H1 (cell line): ENCODE data around the gene BPIFB3. TPM values are rescaled to one million over a fixed set of nuclear protein-coding genes. Genes with fewer than 3 reads are reported as not detected.

Experiments used
- CTCF ChIA-PET: fragments of 300-600 bp; sonication (Branson Sonifier 250); formaldehyde crosslinking; loops from one replicate; lab custom pipeline; 2021; ENCODE audit not compliant: partially characterized antibody; lab: Charles Lee
- POLR2A ChIA-PET: fragments of 300-600 bp; sonication (Branson Sonifier 250); formaldehyde crosslinking; loops from one replicate; lab custom pipeline; 2021; ENCODE audit warnings: inconsistent platforms; ENCODE audit not compliant: partially characterized antibody; lab: Charles Lee
- DNase-seq, 2 experiments: peaks; one replicate each; pipeline versions ENCODE4 v3.0.0 to v3.0.0-alpha.2; 2010 to 2022; ENCODE audit warnings: low spot score in 2 of 2, low read depth in 1 of 2, mixed read lengths in 1 of 2
- FAIRE-seq: peaks from 2 replicates; lab custom pipeline; 2011; peaks lifted over from hg19 to GRCh38; lab: Jason Lieb, UNC
- H2AFZ ChIP-seq: 2 replicates; pipeline ENCODE4 v1.8.1; 2012; ENCODE audit warnings: low read length, inconsistent platforms
- H2AK5ac ChIP-seq: 2 replicates; pipeline ENCODE4 v1.6.1; 2013; ENCODE audit warnings: low read depth, low read length
- H2BK120ac ChIP-seq: replicated peaks from 2 replicates; pipeline ENCODE3; 2013; ENCODE audit warnings: low read depth, low read length, inconsistent platforms
- H2BK12ac ChIP-seq: 2 replicates; pipeline ENCODE4 v1.6.1; 2013; ENCODE audit warnings: low read depth, low read length
- H2BK15ac ChIP-seq: 2 replicates; pipeline ENCODE4 v1.6.1; 2013; ENCODE audit warnings: low read length
- H2BK20ac ChIP-seq: 2 replicates; pipeline ENCODE4 v1.6.1; 2013; ENCODE audit warnings: low read length
- H2BK5ac ChIP-seq: 2 replicates; pipeline ENCODE4 v1.6.1; 2013; ENCODE audit warnings: low read depth, low read length
- H3K14ac ChIP-seq: 2 replicates; pipeline ENCODE4 v1.6.1; 2013; ENCODE audit warnings: inconsistent platforms; ENCODE audit not compliant: insufficient read length
- H3K18ac ChIP-seq: 2 replicates; pipeline ENCODE4 v1.6.1; 2013; ENCODE audit warnings: low read length; ENCODE audit errors: extremely low read depth
- H3K23ac ChIP-seq: 2 replicates; pipeline ENCODE4 v1.6.1; 2013; ENCODE audit warnings: inconsistent platforms; ENCODE audit not compliant: insufficient read length
- H3K23me2 ChIP-seq: 2 replicates; pipeline ENCODE4 v1.6.1; 2013; ENCODE audit warnings: low read depth, low read length
- H3K27ac ChIP-seq: 2 replicates; pipeline ENCODE4 v1.6.1; 2011; ENCODE audit warnings: low read depth, low read length, inconsistent platforms
- H3K27me3 ChIP-seq, 4 experiments: replicated peaks in 1 of 4; 1 replicate in 1 of 4; 2 replicates in 3 of 4; pipeline versions ENCODE4 v1.6.1 to v1.8.1; 2011 to 2013; ENCODE audit warnings: low read length in 3 of 4, mild to moderate bottlenecking in 3 of 4, inconsistent platforms in 2 of 4, mixed read lengths in 2 of 4, moderate library complexity in 1 of 4; ENCODE audit not compliant: control insufficient read depth in 3 of 4, insufficient read depth in 3 of 4; ENCODE audit errors: extremely low read depth in 1 of 4
- H3K36me3 ChIP-seq, 4 experiments: 2 replicates each; pipeline versions ENCODE4 v1.6.1 to v1.8.1; 2011 to 2013; ENCODE audit warnings: mild to moderate bottlenecking in 4 of 4, low read length in 3 of 4, moderate library complexity in 2 of 4, control low read depth in 1 of 4, inconsistent platforms in 1 of 4; ENCODE audit not compliant: insufficient read depth in 4 of 4, control insufficient read depth in 2 of 4
- H3K4ac ChIP-seq: replicated peaks from 2 replicates; pipeline ENCODE3; 2013; ENCODE audit warnings: low read length, low read depth, mixed read lengths, inconsistent platforms; ENCODE audit not compliant: insufficient read length
- H3K4me1 ChIP-seq, 4 experiments: replicated peaks in 1 of 4; 1 replicate in 1 of 4; 2 replicates in 3 of 4; pipeline versions ENCODE4 v1.6.1 to v1.8.1; 2011 to 2013; ENCODE audit warnings: low read length in 3 of 4, inconsistent platforms in 2 of 4, mixed read lengths in 1 of 4; ENCODE audit not compliant: insufficient read depth in 4 of 4, control insufficient read depth in 3 of 4
- H3K4me2 ChIP-seq, 2 experiments: 2 replicates each; pipeline versions ENCODE4 v1.6.1 to v1.8.1; 2011 to 2013; ENCODE audit warnings: low read depth in 2 of 2, low read length in 2 of 2, control low read depth in 1 of 2, inconsistent platforms in 1 of 2, mild to moderate bottlenecking in 1 of 2; ENCODE audit not compliant: insufficient read depth in 1 of 2
- H3K4me3 ChIP-seq, 4 experiments: fragments of 200-600, 300-600 bp in 1 of 4; sonication (generic), shearing (Covaris generic), sonication (Bioruptor Twin) in 1 of 4; 2 replicates each; pipeline versions ENCODE4 v1.5.1 to v1.8.1; 2011 to 2016; ENCODE audit warnings: low read length in 4 of 4, low read depth in 3 of 4, control low read depth in 2 of 4, inconsistent platforms in 2 of 4, mild to moderate bottlenecking in 2 of 4, mixed read lengths in 1 of 4, moderate library complexity in 1 of 4; ENCODE audit not compliant: insufficient read depth in 2 of 4; ENCODE audit errors: extremely low read depth in 1 of 4
- H3K56ac ChIP-seq: replicated peaks from 2 replicates; pipeline ENCODE3; 2013; ENCODE audit warnings: low read depth, mild to moderate bottlenecking, mixed read lengths, low read length, inconsistent platforms; ENCODE audit not compliant: insufficient read length
- H3K79me1 ChIP-seq: 2 replicates; pipeline ENCODE4 v1.6.1; 2013; ENCODE audit warnings: low read depth, low read length, control low read depth
- H3K79me2 ChIP-seq, 2 experiments: 2 replicates each; pipeline versions ENCODE4 v1.6.1 to v1.8.1; 2012 to 2013; ENCODE audit warnings: low read length in 2 of 2, mild to moderate bottlenecking in 2 of 2, inconsistent platforms in 1 of 2; ENCODE audit not compliant: insufficient read depth in 2 of 2, control insufficient read depth in 1 of 2
- H3K9ac ChIP-seq, 4 experiments: replicated peaks in 1 of 4; 1 replicate in 1 of 4; 2 replicates in 3 of 4; pipeline versions ENCODE4 v1.6.1 to v1.8.1; 2011 to 2013; ENCODE audit warnings: low read depth in 3 of 4, low read length in 3 of 4, control low read depth in 2 of 4, mild to moderate bottlenecking in 2 of 4, moderate library complexity in 2 of 4, inconsistent platforms in 1 of 4; ENCODE audit errors: extremely low read depth in 1 of 4
- H3K9me3 ChIP-seq, 2 experiments: 2 replicates each; pipeline versions ENCODE4 v1.6.1 to v1.8.1; 2012 to 2013; ENCODE audit warnings: mild to moderate bottlenecking in 2 of 2, moderate library complexity in 2 of 2, control low read depth in 1 of 2, inconsistent platforms in 1 of 2, low read depth in 1 of 2, low read length in 1 of 2, mixed read lengths in 1 of 2; ENCODE audit not compliant: insufficient read depth in 2 of 2
- H4K20me1 ChIP-seq, 2 experiments: replicated peaks in 1 of 2; 2 replicates each; pipeline versions ENCODE3 to v1.8.1; 2011 to 2013; ENCODE audit warnings: inconsistent platforms in 2 of 2, low read length in 2 of 2, mild to moderate bottlenecking in 1 of 2; ENCODE audit not compliant: insufficient read depth in 2 of 2, control insufficient read depth in 1 of 2
- H4K5ac ChIP-seq: 2 replicates; pipeline ENCODE4 v1.6.1; 2013; ENCODE audit warnings: low read length, low read depth, mixed read lengths, inconsistent platforms; ENCODE audit not compliant: insufficient read length
- H4K8ac ChIP-seq: 2 replicates; pipeline ENCODE4 v1.8.0; 2013; ENCODE audit warnings: mild to moderate bottlenecking, moderate library complexity, low read length, inconsistent platforms; ENCODE audit not compliant: insufficient read depth; ENCODE audit errors: extremely low read depth
- H4K91ac ChIP-seq: replicated peaks from 2 replicates; pipeline ENCODE3; 2013; ENCODE audit warnings: low read length, mixed read lengths, inconsistent platforms; ENCODE audit not compliant: insufficient read length
- KDM1A ChIP-seq: fragments of 200-600, 300-600 bp; sonication (generic); IDR thresholded peaks from 2 replicates; pipeline ENCODE4 v1.7.1; 2016; ENCODE audit warnings: mild to moderate bottlenecking, low read length, borderline replicate concordance
- TCF12 ChIP-seq: IDR thresholded peaks from 2 replicates; pipeline ENCODE4 v1.6.1; 2011; ENCODE audit warnings: low read depth, mild to moderate bottlenecking, low read length
- WGBS, 2 experiments: shearing (Covaris generic) in 1 of 2; methylation state at CpG; one replicate each; pipeline versions ENCODE4 v1.1.6 to v1.1.7; 2013 to 2015; ENCODE audit warnings: low lambda C conversion rate in 2 of 2, mixed read lengths in 2 of 2, inconsistent platforms in 1 of 2, low coverage in 1 of 2, missing lambda C conversion rate in 1 of 2; ENCODE audit not compliant: insufficient replicate concordance in 2 of 2, insufficient coverage in 1 of 2, insufficient read length in 1 of 2; ENCODE audit errors: extremely low coverage in 1 of 2, missing lambda C conversion rate in 1 of 2; 5-methylcytosine and 5-hydroxymethylcytosine counted together
- polyA plus RNA-seq, 7 experiments: library from polyadenylated mRNA; depleted of rRNA in 3 of 7; stranded (reverse) in 5 of 7; unstranded in 2 of 7; fragments of >200 nt in 5 of 7; fragments of 200-250 nt in 2 of 7; gene quantifications; 1 replicate in 5 of 7; 2 replicates in 1 of 7; 4 replicates in 1 of 7; pipeline versions ENCODE4 v1.2.1 to v1.2.3, GENCODE V29; 2011 to 2013; ENCODE audit warnings: missing spikeins in 2 of 7, mixed read lengths in 2 of 7
- total RNA-seq: library from RNA; stranded (reverse); fragmentation: NEBNext Ultra II Directional; extraction: Animal tissue kit (Norgen Biotek cat#: 25700); gene quantifications from 2 replicates; pipeline ENCODE4 v1.2.1, GENCODE V29; 2021

The BPIFB3 gene
- total and polyA plus RNA-seq, 2 of the 8 experiments (the other 6 are each of a cell fraction or from before 2014, with no cell fraction given): not detected

- Histone ChIP-seq H2AK5ac (no peak overlapping the region), H3K4me3 (no peak overlapping the region), H3K4me2 (no peak overlapping the region), H4K8ac (no peak overlapping the region), H3K79me2 (no peaks in the 10 kb centered on the region), H3K56ac (no peak overlapping the region), H3K27me3 (no peaks in the 10 kb centered on the region), H2BK12ac (no peak overlapping the region), H3K79me1 (no peaks in the 10 kb centered on the region), H2AFZ (no peak overlapping the region), H3K18ac (no peak overlapping the region), H4K91ac (no peak overlapping the region), H3K4ac (no peak overlapping the region), H3K27ac (no peak overlapping the region), H3K23me2 (peaks cover 8% of the 10 kb centered on the region; the same call in 1 of the 2 replicates), H2BK5ac (no peak overlapping the region), H3K14ac (no peak overlapping the region), H2BK15ac (no peak overlapping the region), H4K5ac (no peak overlapping the region), H3K9ac (no peak overlapping the region), H3K4me1 (no peaks in the 10 kb centered on the region), H3K9me3 (no peaks in the 10 kb centered on the region), H2BK20ac (no peak overlapping the region), H4K20me1 (peaks cover 0 to 2% of the 10 kb centered on the region in 2 experiments), H2BK120ac (no peak overlapping the region), H3K36me3 (no peaks in the 10 kb centered on the region), H3K23ac (no peak overlapping the region)
- DNase-seq (no peak), FAIRE-seq (no peak)
- TF ChIP-seq KDM1A: 0 out of 2 replicates have a peak, but pooled peaks have one; percentile 19
- no peak for TF ChIP-seq TCF12
- 80% methylated on average over 6 of the region's 6 CpGs; no CpG with 5 or more reads in 1 of the 2 experiments for WGBS, 2 experiments
- CTCF ChIA-PET: interaction anchor here (0.9 to 1.5 kb wide), 3 partner anchors 14 to 136 kb away, joined by 3 to 5 read pairs (median 3); no protein-coding TSS in a partner anchor
- POLR2A ChIA-PET: no interaction called here
These were observed 23.1 kb downstream of the BPIFB3 start for GRCh38 chr20:33076662-33077372.
